HEK293T (cell line): Measurements from ENCODE around the gene OPCML.

Experiments used
- BHLHE40 ChIP-seq: fragments of 450-650 bp; IDR thresholded peaks from 2 replicates; pipeline ENCODE4 v1.6.1; 2016; ENCODE audit warnings: mild to moderate bottlenecking, moderate library complexity, borderline replicate concordance
- FOXA1 ChIP-seq: fragments of 450-650 bp; IDR thresholded peaks from 2 replicates; pipeline ENCODE4 v1.6.1; 2016; ENCODE audit warnings: mild to moderate bottlenecking
- L3MBTL2 ChIP-seq: fragments of 450-650 bp; conservative IDR thresholded peaks from 2 replicates; pipeline ENCODE4 v1.6.1; 2016; ENCODE audit warnings: mild to moderate bottlenecking

- no peak for TF ChIP-seq FOXA1
- no peak for TF ChIP-seq L3MBTL2
- no peak for TF ChIP-seq BHLHE40
Measured at GRCh38 chr11:132395434-132395833, 1136.9 kb downstream of the OPCML start.
